ENCODE results near the gene SLIT3.

Gene SLIT3

GRCh38 chr5:169088028-169088725 is 212.8 kb downstream of the SLIT3 start:
- Histone ChIP-seq H3K27me3 (ENCODE audit: insufficient read depth, low read length, poor library complexity, severe bottlenecking) (no peaks in the 10 kb centered on the region), H3K9ac (ENCODE audit: low read depth, low read length, poor library complexity, severe bottlenecking) (no peak overlapping the region), H3K4me1 (ENCODE audit: insufficient read depth, low read length, poor library complexity, severe bottlenecking) (no peaks in the 10 kb centered on the region), H3F3A (ENCODE audit: low read depth) (no peaks in the 10 kb centered on the region), H4K20me1 (ENCODE audit: insufficient read depth, low read length, poor library complexity, severe bottlenecking) (no peaks in the 10 kb centered on the region), H3K36me3 (ENCODE audit: insufficient read depth, low read length) (no peaks in the 10 kb centered on the region), H3K4me2 (ENCODE audit: low read depth, low read length, poor library complexity, severe bottlenecking) (no peak overlapping the region), H3K4me3 (ENCODE audit: low read length, poor library complexity, severe bottlenecking) (no peak overlapping the region), H2AFZ (ENCODE audit: low read length) (no peak overlapping the region), H3K79me2 (ENCODE audit: insufficient read depth, low read length) (no peaks in the 10 kb centered on the region), H3K9me3 (ENCODE audit: insufficient read depth, low read depth, low read length) (no peaks in the 10 kb centered on the region), H3K9me2 (replicated peaks; ENCODE audit: low read depth, low read length) (no peaks in the 10 kb centered on the region)
- TF ChIP-seq CTCF (conservative IDR thresholded peaks at IDR 0.05; ENCODE audit: low read length), result no peak
- TF ChIP-seq EZH2phosphoT487 (IDR thresholded peaks at IDR 0.05; ENCODE audit: borderline replicate concordance), result no peak

- Histone ChIP-seq H3F3A (ENCODE audit: low read depth) (no peaks in the 10 kb centered on the region), H4K20me1 (ENCODE audit: insufficient read depth, low read length, poor library complexity, severe bottlenecking) (no peaks in the 10 kb centered on the region), H3K4me2 (ENCODE audit: low read depth, low read length, poor library complexity, severe bottlenecking) (no peak overlapping the region), H3K9me2 (replicated peaks; ENCODE audit: low read depth, low read length) (no peaks in the 10 kb centered on the region), H3K9ac (ENCODE audit: low read depth, low read length, poor library complexity, severe bottlenecking) (no peak overlapping the region), H3K27me3 (ENCODE audit: insufficient read depth, low read length, poor library complexity, severe bottlenecking) (no peaks in the 10 kb centered on the region), H2AFZ (ENCODE audit: low read length) (no peak overlapping the region), H3K4me3 (ENCODE audit: low read length, poor library complexity, severe bottlenecking) (no peak overlapping the region), H3K9me3 (ENCODE audit: insufficient read depth, low read depth, low read length) (no peaks in the 10 kb centered on the region), H3K79me2 (ENCODE audit: insufficient read depth, low read length) (no peaks in the 10 kb centered on the region), H3K36me3 (ENCODE audit: insufficient read depth, low read length) (no peaks in the 10 kb centered on the region), H3K4me1 (ENCODE audit: insufficient read depth, low read length, poor library complexity, severe bottlenecking) (no peaks in the 10 kb centered on the region)
- TF ChIP-seq EZH2phosphoT487 (IDR thresholded peaks at IDR 0.05; ENCODE audit: borderline replicate concordance), result no peak
- TF ChIP-seq CTCF (conservative IDR thresholded peaks at IDR 0.05; ENCODE audit: low read length), result no peak
These were observed 215.3 kb downstream of the SLIT3 start for GRCh38 chr5:169085636-169086035.

- Histone ChIP-seq H3K4me2 (ENCODE audit: low read depth, low read length, poor library complexity, severe bottlenecking) (no peak overlapping the region), H3F3A (ENCODE audit: low read depth) (no peaks in the 10 kb centered on the region), H3K9me2 (replicated peaks; ENCODE audit: low read depth, low read length) (no peaks in the 10 kb centered on the region), H3K9me3 (ENCODE audit: insufficient read depth, low read depth, low read length) (no peaks in the 10 kb centered on the region), H3K9ac (ENCODE audit: low read depth, low read length, poor library complexity, severe bottlenecking) (no peak overlapping the region), H4K20me1 (ENCODE audit: insufficient read depth, low read length, poor library complexity, severe bottlenecking) (no peaks in the 10 kb centered on the region), H2AFZ (ENCODE audit: low read length) (no peak overlapping the region), H3K36me3 (ENCODE audit: insufficient read depth, low read length) (no peaks in the 10 kb centered on the region), H3K4me3 (ENCODE audit: low read length, poor library complexity, severe bottlenecking) (no peak overlapping the region), H3K27me3 (ENCODE audit: insufficient read depth, low read length, poor library complexity, severe bottlenecking) (no peaks in the 10 kb centered on the region), H3K79me2 (ENCODE audit: insufficient read depth, low read length) (no peaks in the 10 kb centered on the region), H3K4me1 (ENCODE audit: insufficient read depth, low read length, poor library complexity, severe bottlenecking) (no peaks in the 10 kb centered on the region)
- no peak for TF ChIP-seq CTCF (conservative IDR thresholded peaks at IDR 0.05; ENCODE audit: low read length)
- TF ChIP-seq EZH2phosphoT487 (IDR thresholded peaks at IDR 0.05; ENCODE audit: borderline replicate concordance), result no peak
These were observed 215.7 kb downstream of the SLIT3 start for GRCh38 chr5:169085212-169085611.

Data from Loucy (cell line).